Measurements from ENCODE around the gene NRXN3.

The NRXN3 gene

GRCh38 chr14:79077096-79077495 lies 906.9 kb downstream of the NRXN3 start:
- Histone ChIP-seq H3K9me3 (ENCODE audit: control insufficient read depth, low read length) (no peaks in the 10 kb centered on the region), H3K36me3 (ENCODE audit: control insufficient read depth, insufficient read depth, low read length) (no peaks in the 10 kb centered on the region), H3K4me1 (ENCODE audit: control insufficient read depth, insufficient read depth, low read length, poor library complexity, severe bottlenecking) (no peaks in the 10 kb centered on the region), H3K4me3 (ENCODE audit: extremely low read depth, insufficient read depth, low read length, poor library complexity, severe bottlenecking) (no peak overlapping the region), H3K27ac (ENCODE audit: low read depth, low read length, severe bottlenecking) (no peak overlapping the region)
- 88 to 98% methylated on average over 4 to 5 of the region's 5 CpGs for WGBS, 2 experiments (ENCODE audit: insufficient coverage in 2 of 2)

GRCh38 chr14:79080040-79080439 lies 909.9 kb downstream of the NRXN3 start:
- H3K27ac ChIP-seq (ENCODE audit: low read depth, low read length, severe bottlenecking) = no peak overlapping the region
- H3K9me3 ChIP-seq (ENCODE audit: control insufficient read depth, low read length) = no peaks in the 10 kb centered on the region
- no peaks in the 10 kb centered on the region for H3K36me3 ChIP-seq (ENCODE audit: control insufficient read depth, insufficient read depth, low read length)
- H3K4me1 ChIP-seq (ENCODE audit: control insufficient read depth, insufficient read depth, low read length, poor library complexity, severe bottlenecking) = no peaks in the 10 kb centered on the region
- H3K4me3 ChIP-seq (ENCODE audit: extremely low read depth, insufficient read depth, low read length, poor library complexity, severe bottlenecking) = no peak overlapping the region
- WGBS, 2 experiments (ENCODE audit: insufficient coverage in 2 of 2) = no CpG with 5 or more reads among the region's 1 CpG

GRCh38 chr14:79082883-79083282 lies 912.7 kb downstream of the NRXN3 start:
- H3K27ac ChIP-seq (ENCODE audit: low read depth, low read length, severe bottlenecking) = no peak overlapping the region
- 94% methylated on average over 2 of the region's 2 CpGs; no CpG with 5 or more reads in 1 of the 2 experiments for WGBS, 2 experiments (ENCODE audit: insufficient coverage in 2 of 2)
- H3K9me3 ChIP-seq (ENCODE audit: control insufficient read depth, low read length) = no peaks in the 10 kb centered on the region
- no peaks in the 10 kb centered on the region for H3K36me3 ChIP-seq (ENCODE audit: control insufficient read depth, insufficient read depth, low read length)
- no peaks in the 10 kb centered on the region for H3K4me1 ChIP-seq (ENCODE audit: control insufficient read depth, insufficient read depth, low read length, poor library complexity, severe bottlenecking)
- no peak overlapping the region for H3K4me3 ChIP-seq (ENCODE audit: extremely low read depth, insufficient read depth, low read length, poor library complexity, severe bottlenecking)

- Histone ChIP-seq H3K9me3 (ENCODE audit: control insufficient read depth, low read length) (no peaks in the 10 kb centered on the region), H3K36me3 (ENCODE audit: control insufficient read depth, insufficient read depth, low read length) (no peaks in the 10 kb centered on the region), H3K4me1 (ENCODE audit: control insufficient read depth, insufficient read depth, low read length, poor library complexity, severe bottlenecking) (no peaks in the 10 kb centered on the region), H3K27ac (ENCODE audit: low read depth, low read length, severe bottlenecking) (no peak overlapping the region), H3K4me3 (ENCODE audit: extremely low read depth, insufficient read depth, low read length, poor library complexity, severe bottlenecking) (no peak overlapping the region)
- 63 to 65% methylated on average over 3 of the region's 4 CpGs for WGBS, 2 experiments (ENCODE audit: insufficient coverage in 2 of 2)
Measured at GRCh38 chr14:79083356-79083755, 913.2 kb downstream of the NRXN3 start.

- Histone ChIP-seq H3K4me1 (ENCODE audit: control insufficient read depth, insufficient read depth, low read length, poor library complexity, severe bottlenecking) (no peaks in the 10 kb centered on the region), H3K27ac (ENCODE audit: low read depth, low read length, severe bottlenecking) (no peak overlapping the region), H3K4me3 (ENCODE audit: extremely low read depth, insufficient read depth, low read length, poor library complexity, severe bottlenecking) (no peak overlapping the region), H3K36me3 (ENCODE audit: control insufficient read depth, insufficient read depth, low read length) (no peaks in the 10 kb centered on the region), H3K9me3 (ENCODE audit: control insufficient read depth, low read length) (no peaks in the 10 kb centered on the region)
- 62 to 83% methylated on average over 2 to 3 of the region's 4 CpGs for WGBS, 2 experiments (ENCODE audit: insufficient coverage in 2 of 2)
Measured at GRCh38 chr14:79084861-79085260, 914.7 kb downstream of the NRXN3 start.

- Histone ChIP-seq H3K27ac (ENCODE audit: low read depth, low read length, severe bottlenecking) (no peak overlapping the region), H3K9me3 (ENCODE audit: control insufficient read depth, low read length) (no peaks in the 10 kb centered on the region), H3K36me3 (ENCODE audit: control insufficient read depth, insufficient read depth, low read length) (no peaks in the 10 kb centered on the region), H3K4me1 (ENCODE audit: control insufficient read depth, insufficient read depth, low read length, poor library complexity, severe bottlenecking) (no peaks in the 10 kb centered on the region), H3K4me3 (ENCODE audit: extremely low read depth, insufficient read depth, low read length, poor library complexity, severe bottlenecking) (no peak overlapping the region)
- WGBS, 2 experiments (ENCODE audit: insufficient coverage in 2 of 2) = 92 to 100% methylated on average over 2 of the region's 3 CpGs
Measured at GRCh38 chr14:79089576-79089975, 919.4 kb downstream of the NRXN3 start.

GRCh38 chr14:79090641-79091180 lies 920.5 kb downstream of the NRXN3 start:
- Histone ChIP-seq H3K27ac (ENCODE audit: low read depth, low read length, severe bottlenecking) (no peak overlapping the region), H3K9me3 (ENCODE audit: control insufficient read depth, low read length) (no peaks in the 10 kb centered on the region), H3K4me3 (ENCODE audit: extremely low read depth, insufficient read depth, low read length, poor library complexity, severe bottlenecking) (no peak overlapping the region), H3K36me3 (ENCODE audit: control insufficient read depth, insufficient read depth, low read length) (no peaks in the 10 kb centered on the region), H3K4me1 (ENCODE audit: control insufficient read depth, insufficient read depth, low read length, poor library complexity, severe bottlenecking) (no peaks in the 10 kb centered on the region)
- WGBS, 2 experiments (ENCODE audit: insufficient coverage in 2 of 2) = 80% methylated on average over 1 of the region's 2 CpGs; no CpG with 5 or more reads in 1 of the 2 experiments

GRCh38 chr14:79091381-79091963 lies 921.3 kb downstream of the NRXN3 start:
- Histone ChIP-seq H3K4me1 (ENCODE audit: control insufficient read depth, insufficient read depth, low read length, poor library complexity, severe bottlenecking) (no peaks in the 10 kb centered on the region), H3K4me3 (ENCODE audit: extremely low read depth, insufficient read depth, low read length, poor library complexity, severe bottlenecking) (no peak overlapping the region), H3K27ac (ENCODE audit: low read depth, low read length, severe bottlenecking) (no peak overlapping the region), H3K36me3 (ENCODE audit: control insufficient read depth, insufficient read depth, low read length) (no peaks in the 10 kb centered on the region), H3K9me3 (ENCODE audit: control insufficient read depth, low read length) (no peaks in the 10 kb centered on the region)
- 86 to 100% methylated on average over 1 to 2 of the region's 4 CpGs for WGBS, 2 experiments (ENCODE audit: insufficient coverage in 2 of 2)

- no peak overlapping the region for H3K4me3 ChIP-seq (ENCODE audit: extremely low read depth, insufficient read depth, low read length, poor library complexity, severe bottlenecking)
- H3K9me3 ChIP-seq (ENCODE audit: control insufficient read depth, low read length) = no peaks in the 10 kb centered on the region
- 95 to 100% methylated on average over 3 of the region's 5 CpGs for WGBS, 2 experiments (ENCODE audit: insufficient coverage in 2 of 2)
- H3K36me3 ChIP-seq (ENCODE audit: control insufficient read depth, insufficient read depth, low read length) = no peaks in the 10 kb centered on the region
- no peaks in the 10 kb centered on the region for H3K4me1 ChIP-seq (ENCODE audit: control insufficient read depth, insufficient read depth, low read length, poor library complexity, severe bottlenecking)
- H3K27ac ChIP-seq (ENCODE audit: low read depth, low read length, severe bottlenecking) = no peak overlapping the region
Measured at GRCh38 chr14:79093531-79093930, 923.4 kb downstream of the NRXN3 start.

GRCh38 chr14:79094951-79095350 lies 924.8 kb downstream of the NRXN3 start:
- H3K4me1 ChIP-seq (ENCODE audit: control insufficient read depth, insufficient read depth, low read length, poor library complexity, severe bottlenecking) = peaks cover 3% of the 10 kb centered on the region
- H3K9me3 ChIP-seq (ENCODE audit: control insufficient read depth, low read length) = no peaks in the 10 kb centered on the region
- no CpG with 5 or more reads among the region's 2 CpGs for WGBS, 2 experiments (ENCODE audit: insufficient coverage in 2 of 2)
- H3K36me3 ChIP-seq (ENCODE audit: control insufficient read depth, insufficient read depth, low read length) = no peaks in the 10 kb centered on the region
- H3K4me3 ChIP-seq (ENCODE audit: extremely low read depth, insufficient read depth, low read length, poor library complexity, severe bottlenecking) = no peak overlapping the region
- no peak overlapping the region for H3K27ac ChIP-seq (ENCODE audit: low read depth, low read length, severe bottlenecking)

GRCh38 chr14:79096811-79097210 lies 926.6 kb downstream of the NRXN3 start:
- Histone ChIP-seq H3K4me3 (ENCODE audit: extremely low read depth, insufficient read depth, low read length, poor library complexity, severe bottlenecking) (no peak overlapping the region), H3K36me3 (ENCODE audit: control insufficient read depth, insufficient read depth, low read length) (no peaks in the 10 kb centered on the region)
- no CpG with 5 or more reads among the region's 1 CpG for WGBS, 2 experiments (ENCODE audit: insufficient coverage in 2 of 2)

More at GRCh38 chr14:79096811-79097210, 926.6 kb downstream of the NRXN3 start:
- peaks cover 3% of the 10 kb centered on the region for H3K4me1 ChIP-seq (ENCODE audit: control insufficient read depth, insufficient read depth, low read length, poor library complexity, severe bottlenecking)
- H3K27ac ChIP-seq (ENCODE audit: low read depth, low read length, severe bottlenecking) = no peak overlapping the region
- no peaks in the 10 kb centered on the region for H3K9me3 ChIP-seq (ENCODE audit: control insufficient read depth, low read length)

All from mesodermal cell (in vitro differentiated cells).